Measurements from ENCODE around the gene DMBT1. TPM values are rescaled to one million over a fixed set of nuclear protein-coding genes. Genes with fewer than 3 reads are reported as not detected.

Gene DMBT1
- total RNA-seq, 2 donors from 2014 or later, result 33.6 to 165 TPM

- Histone ChIP-seq H3K4me3 (no peak overlapping the region), H3K36me3 (no peaks in the 10 kb centered on the region), H3K9ac (ENCODE audit: low read depth in 2 of 2, low read length in 2 of 2) (no peak overlapping the region), H3K9me3 (no peaks in the 10 kb centered on the region), H3K27ac (no peak overlapping the region), H3K4me1 (no peaks in the 10 kb centered on the region), H3K27me3 (no peaks in the 10 kb centered on the region)
- no peak for DNase-seq
- intact Hi-C loops (cut with DNase I), result no loop called here
- no peak for TF ChIP-seq CTCF (IDR thresholded peaks at IDR 0.05)
Observed at GRCh38 chr10:122553341-122553740, 7.2 kb upstream of the DMBT1 start.

- Histone ChIP-seq H3K9me3 (no peaks in the 10 kb centered on the region), H3K27ac (no peak overlapping the region), H3K27me3 (no peaks in the 10 kb centered on the region), H3K4me1 (no peaks in the 10 kb centered on the region), H3K4me3 (no peak overlapping the region), H3K9ac (ENCODE audit: low read depth in 2 of 2, low read length in 2 of 2) (no peak overlapping the region), H3K36me3 (no peaks in the 10 kb centered on the region)
- intact Hi-C loops (cut with DNase I), result no loop called here
- no peak for DNase-seq
- TF ChIP-seq CTCF (IDR thresholded peaks at IDR 0.05), result no peak
Observed at GRCh38 chr10:122554131-122555036, 6.2 kb upstream of the DMBT1 start.

GRCh38 chr10:122555442-122555841, 5.1 kb upstream of the DMBT1 start:
- Histone ChIP-seq H3K4me1 (no peaks in the 10 kb centered on the region), H3K9ac (ENCODE audit: low read depth in 2 of 2, low read length in 2 of 2) (no peak overlapping the region), H3K36me3 (no peaks in the 10 kb centered on the region), H3K27me3 (no peaks in the 10 kb centered on the region), H3K27ac (no peak overlapping the region), H3K9me3 (no peaks in the 10 kb centered on the region), H3K4me3 (no peak overlapping the region)
- no peak for DNase-seq
- TF ChIP-seq CTCF (IDR thresholded peaks at IDR 0.05), result no peak
- intact Hi-C loops (cut with DNase I), result no loop called here

- no peak for DNase-seq
- Histone ChIP-seq H3K27ac (no peak overlapping the region), H3K9me3 (no peaks in the 10 kb centered on the region), H3K36me3 (no peaks in the 10 kb centered on the region), H3K4me3 (no peak overlapping the region), H3K9ac (ENCODE audit: low read depth in 2 of 2, low read length in 2 of 2) (no peak overlapping the region), H3K27me3 (no peaks in the 10 kb centered on the region), H3K4me1 (no peaks in the 10 kb centered on the region)
- no peak for TF ChIP-seq CTCF (IDR thresholded peaks at IDR 0.05)
- intact Hi-C loops (cut with DNase I), result no loop called here
Observed at GRCh38 chr10:122557516-122557915, 3.0 kb upstream of the DMBT1 start.

- intact Hi-C loops (cut with DNase I), result no loop called here
- Histone ChIP-seq H3K4me3 (no peak overlapping the region), H3K36me3 (no peaks in the 10 kb centered on the region), H3K4me1 (no peaks in the 10 kb centered on the region), H3K9me3 (no peaks in the 10 kb centered on the region), H3K9ac (ENCODE audit: low read depth in 2 of 2, low read length in 2 of 2) (no peak overlapping the region), H3K27me3 (no peaks in the 10 kb centered on the region), H3K27ac (no peak overlapping the region)
- no peak for DNase-seq
- TF ChIP-seq CTCF (IDR thresholded peaks at IDR 0.05), result no peak
Observed at GRCh38 chr10:122558452-122558851, 2.1 kb upstream of the DMBT1 start.
